Right lung (tissue), 5 donors: ENCODE data around the gene IZUMO4. TPM values are rescaled to one million over a fixed set of nuclear protein-coding genes. Genes with fewer than 3 reads are reported as not detected.

Experiments used
- DNase-seq, 2 donors: peaks; one replicate each; pipeline ENCODE4 v3.0.0-alpha.2; 2013
- polyA plus RNA-seq, 5 donors: library from polyadenylated mRNA; unstranded; fragments of 120-200 nt; gene quantifications; one replicate each; pipeline versions ENCODE4 v1.2.1 to v1.2.3, GENCODE V29; 2013; ENCODE audit warnings: inconsistent platforms in 1 of 5, low replicate concordance in 1 of 5; ENCODE audit not compliant: insufficient read length in 5 of 5, insufficient read depth in 1 of 5

The IZUMO4 gene
- polyA plus RNA-seq, 5 donors = 5.5 to 7.2 (median 6.2) TPM

- DNase-seq = no peak
These were observed 6.5 kb downstream of the IZUMO4 start for GRCh38 chr19:2103045-2103707.

DNA sequence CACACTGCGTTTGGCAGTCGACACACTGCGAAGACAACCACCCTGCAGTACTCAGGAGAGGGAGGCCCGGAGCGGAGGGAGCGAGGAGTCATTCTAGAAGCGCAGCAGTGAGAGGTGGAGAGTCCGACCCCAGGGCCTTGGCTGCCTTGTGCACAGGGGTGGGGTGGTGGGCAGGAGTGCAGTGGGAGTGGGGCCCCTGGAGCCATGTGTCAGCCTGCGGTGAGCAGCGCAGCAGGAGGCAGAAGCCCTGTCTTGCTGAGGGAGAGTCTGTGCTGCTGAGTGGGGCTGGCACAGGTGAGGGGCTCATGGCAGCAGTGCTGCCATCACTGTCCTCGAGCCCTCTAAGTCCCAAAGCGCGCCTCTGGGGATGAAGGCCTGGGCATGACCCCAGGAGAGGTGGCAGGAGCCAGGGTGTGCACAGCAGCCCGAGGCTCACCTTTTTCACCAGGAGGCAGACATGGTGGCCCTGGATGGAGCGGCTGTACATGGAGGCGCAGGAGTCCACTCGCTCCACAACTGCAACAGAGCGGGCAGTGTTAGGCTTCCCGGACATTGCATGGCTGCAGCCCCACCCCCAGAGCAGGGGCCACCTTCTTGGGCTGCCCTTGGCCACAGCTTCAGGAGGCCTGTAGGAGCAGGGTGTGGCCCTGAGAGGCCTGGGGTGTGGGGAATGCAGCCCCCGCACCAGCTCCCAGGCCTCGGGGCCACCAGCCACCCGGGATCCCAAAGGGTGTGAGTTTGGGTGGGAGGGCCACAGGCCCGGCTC is 11.7 kb downstream of the IZUMO4 start:
- DNase-seq = no peak

- no peak for DNase-seq
These were observed 12.5 kb downstream of the IZUMO4 start for GRCh38 chr19:2109046-2109864.

DNA sequence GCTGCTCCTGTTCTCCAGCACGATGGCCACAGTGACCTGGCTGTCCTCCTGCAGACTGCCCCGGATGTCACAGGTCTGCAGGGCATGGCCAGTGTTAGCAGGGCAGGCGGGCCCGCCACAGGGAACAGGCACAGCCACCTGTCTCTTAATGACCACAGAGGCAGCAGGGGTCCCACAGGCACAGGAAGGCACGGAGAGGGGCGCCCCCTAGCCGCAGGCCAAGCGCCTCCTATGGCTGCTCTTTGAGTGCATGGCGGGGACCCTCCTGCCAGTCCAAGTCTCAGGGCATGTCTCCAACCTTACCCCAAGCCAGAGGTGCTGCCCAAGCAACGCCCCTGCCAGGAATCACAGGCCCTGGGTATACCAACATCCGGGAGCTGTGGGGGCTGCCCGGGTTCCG is 14.1 kb downstream of the IZUMO4 start:
- no peak for DNase-seq

GRCh38 chr19:2111425-2111824 is 14.7 kb downstream of the IZUMO4 start:
- DNase-seq = no peak

GRCh38 chr19:2111886-2112285 is 15.2 kb downstream of the IZUMO4 start:
- no peak for DNase-seq

DNA sequence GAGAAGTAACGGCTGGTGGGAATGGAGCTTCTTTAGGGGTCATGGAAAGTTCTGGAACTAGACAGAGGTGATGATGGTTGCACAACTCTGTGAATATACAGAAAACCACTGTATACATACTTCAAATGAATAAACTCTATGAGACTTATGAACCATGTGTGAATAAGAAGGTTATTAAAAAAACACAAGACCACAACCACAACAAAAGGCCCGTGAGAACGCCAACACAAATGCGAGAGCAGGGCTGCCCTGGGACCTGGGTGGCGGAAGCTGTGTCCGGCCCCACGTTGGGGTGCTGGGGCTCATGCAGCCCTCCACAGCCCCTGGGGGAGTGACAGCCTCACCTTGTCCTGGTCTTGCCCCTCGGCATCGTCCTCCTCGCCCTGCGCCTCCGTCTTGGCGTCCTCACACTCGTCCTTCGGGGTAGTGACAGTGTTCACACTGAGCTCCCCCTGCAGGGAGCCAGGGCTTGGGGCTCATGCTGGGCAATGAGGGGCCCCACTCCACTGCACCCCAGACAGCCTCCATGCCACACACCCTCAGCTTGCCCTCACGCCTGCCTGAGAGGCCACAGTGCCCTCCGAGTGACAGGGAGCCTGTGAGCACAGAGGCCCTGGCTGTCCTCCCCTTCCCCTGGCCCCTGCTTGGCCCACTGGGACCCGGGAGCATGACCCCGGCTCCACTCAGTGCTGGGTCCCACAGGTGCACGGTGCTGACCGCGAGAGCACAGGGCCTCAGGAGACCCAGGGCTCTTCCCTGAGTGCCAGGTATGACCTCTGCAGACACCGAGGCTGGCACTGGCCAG is 16.0 kb downstream of the IZUMO4 start:
- DNase-seq = no peak

GRCh38 chr19:2113439-2114211 is 16.9 kb downstream of the IZUMO4 start:
- no peak for DNase-seq

GRCh38 chr19:2114218-2114617 is 17.5 kb downstream of the IZUMO4 start:
- no peak for DNase-seq

DNA sequence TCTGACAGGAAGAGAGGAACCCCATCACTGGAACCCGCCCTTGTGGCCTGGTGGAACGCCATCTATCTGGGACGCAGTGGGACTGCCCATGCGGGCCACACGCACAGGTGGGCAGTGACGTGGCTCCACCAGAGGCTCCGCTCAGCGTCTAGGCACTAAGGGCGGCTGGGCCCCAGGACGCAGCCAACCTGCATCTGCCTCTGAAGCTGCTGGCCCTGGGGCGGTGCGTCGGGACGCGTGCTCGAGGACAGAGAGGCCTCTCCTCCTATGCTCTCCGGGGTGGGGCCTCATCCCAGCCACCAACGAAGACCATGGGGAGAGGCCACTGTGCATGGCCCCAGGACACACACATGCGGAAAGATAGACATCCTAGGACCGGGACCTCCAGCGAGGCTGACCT is 18.1 kb downstream of the IZUMO4 start:
- DNase-seq = no peak

GRCh38 chr19:2115324-2115723 is 18.6 kb downstream of the IZUMO4 start:
- DNase-seq = no peak

- DNase-seq = no peak
These were observed 19.3 kb downstream of the IZUMO4 start for GRCh38 chr19:2115911-2116426.

- DNase-seq = no peak
These were observed 19.8 kb downstream of the IZUMO4 start for GRCh38 chr19:2116507-2116906.

GRCh38 chr19:2117215-2117960 is 20.7 kb downstream of the IZUMO4 start:
- DNase-seq = no peak

- DNase-seq = no peak
These were observed 21.7 kb downstream of the IZUMO4 start for GRCh38 chr19:2118438-2118837.

DNA sequence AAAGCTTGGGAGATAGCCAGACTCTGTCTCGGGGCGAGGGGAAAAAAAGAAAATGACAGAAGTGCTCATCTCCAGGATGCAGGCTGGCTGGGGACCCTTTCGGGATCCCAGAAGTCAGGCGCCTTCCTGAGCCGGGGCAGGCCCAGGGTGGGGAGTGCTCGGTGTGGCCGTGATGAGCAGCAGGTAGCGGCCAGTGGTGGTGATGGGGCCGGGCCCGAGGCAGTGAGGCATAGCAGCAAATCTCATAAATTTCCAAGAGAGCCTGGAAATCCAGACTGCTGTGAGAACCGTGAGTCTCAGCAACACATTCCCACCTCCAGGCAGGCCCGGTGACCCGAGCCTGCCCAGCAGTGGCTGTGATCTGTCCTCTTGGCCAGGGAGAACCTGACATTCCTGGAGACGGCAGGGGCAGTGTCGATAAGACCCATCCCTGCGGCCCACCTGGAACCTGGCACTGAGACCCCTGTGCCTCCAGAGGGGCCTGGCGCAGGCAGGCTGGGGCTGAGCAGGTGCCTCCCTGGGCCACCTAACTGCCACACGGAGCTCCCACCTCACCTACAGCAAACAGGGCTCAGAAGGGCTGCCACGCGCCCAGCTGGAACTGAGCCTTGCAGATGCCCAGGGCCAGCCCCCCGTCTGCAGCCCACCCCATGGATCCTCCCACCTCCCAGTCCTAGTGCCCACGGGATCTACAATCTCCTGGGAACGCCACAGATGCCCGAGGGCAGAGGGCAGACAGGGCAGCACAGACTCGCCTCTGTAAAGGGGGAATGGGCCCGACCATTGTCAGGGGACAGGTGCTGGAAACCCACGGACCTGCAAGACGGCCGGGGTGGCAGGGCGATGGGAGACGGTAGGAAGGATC is 23.4 kb downstream of the IZUMO4 start:
- no peak for DNase-seq

GRCh38 chr19:2120821-2121220 is 24.1 kb downstream of the IZUMO4 start:
- DNase-seq = no peak

- DNase-seq = no peak
These were observed 24.8 kb downstream of the IZUMO4 start for GRCh38 chr19:2121416-2122051.
